GM12878 (cell line): Measurements from ENCODE around the gene TACR2.

Source experiments
- MXI1 ChIP-seq: fragments of 150-350 bp; IDR thresholded peaks from 2 replicates; pipeline ENCODE4 v1.6.1; 2011; ENCODE audit warnings: low read depth, mild to moderate bottlenecking, inconsistent platforms, low read length, improper control_type of control experiment
- POLR2A ChIP-seq: IDR thresholded peaks from 2 replicates; pipeline ENCODE4 v1.6.1; 2011; ENCODE audit warnings: low read depth, mild to moderate bottlenecking, low read length
- POLR2AphosphoS2 ChIP-seq: IDR thresholded peaks from 2 replicates; pipeline ENCODE4 v1.6.1; 2011; ENCODE audit warnings: low read depth, mild to moderate bottlenecking, low read length, improper control_type of control experiment, moderate library complexity
- TF ChIP-seq, protein P1 (sequence below): IDR thresholded peaks from 2 replicates; pipeline ENCODE4 v1.6.1; 2012; ENCODE audit warnings: improper control_type of control experiment, low read depth, low read length; ENCODE audit not compliant: insufficient replicate concordance

DNA sequence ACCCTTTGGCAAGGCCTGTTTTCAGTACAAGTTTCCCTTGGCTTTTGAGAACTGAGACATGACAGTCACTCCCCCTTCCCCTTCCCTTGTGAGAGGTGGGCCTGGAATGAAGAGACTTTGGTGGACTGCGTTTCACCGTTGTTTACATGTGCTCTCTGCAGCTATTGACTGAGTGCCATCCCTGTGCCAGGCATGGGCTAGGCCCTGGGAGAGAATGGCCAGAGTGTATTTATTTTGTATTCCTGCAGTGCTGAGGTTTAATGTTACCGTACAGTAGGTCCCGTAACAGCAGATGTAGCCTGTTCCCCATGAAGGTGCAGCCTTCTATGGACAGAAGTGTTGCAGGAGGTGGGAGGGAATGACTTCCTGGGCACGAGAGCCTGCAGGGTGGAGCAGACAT, 50.0 kb downstream of the TACR2 start:
- no peak for TF ChIP-seq MXI1
- no peak for TF ChIP-seq POLR2AphosphoS2
- TF ChIP-seq, protein P1, sequence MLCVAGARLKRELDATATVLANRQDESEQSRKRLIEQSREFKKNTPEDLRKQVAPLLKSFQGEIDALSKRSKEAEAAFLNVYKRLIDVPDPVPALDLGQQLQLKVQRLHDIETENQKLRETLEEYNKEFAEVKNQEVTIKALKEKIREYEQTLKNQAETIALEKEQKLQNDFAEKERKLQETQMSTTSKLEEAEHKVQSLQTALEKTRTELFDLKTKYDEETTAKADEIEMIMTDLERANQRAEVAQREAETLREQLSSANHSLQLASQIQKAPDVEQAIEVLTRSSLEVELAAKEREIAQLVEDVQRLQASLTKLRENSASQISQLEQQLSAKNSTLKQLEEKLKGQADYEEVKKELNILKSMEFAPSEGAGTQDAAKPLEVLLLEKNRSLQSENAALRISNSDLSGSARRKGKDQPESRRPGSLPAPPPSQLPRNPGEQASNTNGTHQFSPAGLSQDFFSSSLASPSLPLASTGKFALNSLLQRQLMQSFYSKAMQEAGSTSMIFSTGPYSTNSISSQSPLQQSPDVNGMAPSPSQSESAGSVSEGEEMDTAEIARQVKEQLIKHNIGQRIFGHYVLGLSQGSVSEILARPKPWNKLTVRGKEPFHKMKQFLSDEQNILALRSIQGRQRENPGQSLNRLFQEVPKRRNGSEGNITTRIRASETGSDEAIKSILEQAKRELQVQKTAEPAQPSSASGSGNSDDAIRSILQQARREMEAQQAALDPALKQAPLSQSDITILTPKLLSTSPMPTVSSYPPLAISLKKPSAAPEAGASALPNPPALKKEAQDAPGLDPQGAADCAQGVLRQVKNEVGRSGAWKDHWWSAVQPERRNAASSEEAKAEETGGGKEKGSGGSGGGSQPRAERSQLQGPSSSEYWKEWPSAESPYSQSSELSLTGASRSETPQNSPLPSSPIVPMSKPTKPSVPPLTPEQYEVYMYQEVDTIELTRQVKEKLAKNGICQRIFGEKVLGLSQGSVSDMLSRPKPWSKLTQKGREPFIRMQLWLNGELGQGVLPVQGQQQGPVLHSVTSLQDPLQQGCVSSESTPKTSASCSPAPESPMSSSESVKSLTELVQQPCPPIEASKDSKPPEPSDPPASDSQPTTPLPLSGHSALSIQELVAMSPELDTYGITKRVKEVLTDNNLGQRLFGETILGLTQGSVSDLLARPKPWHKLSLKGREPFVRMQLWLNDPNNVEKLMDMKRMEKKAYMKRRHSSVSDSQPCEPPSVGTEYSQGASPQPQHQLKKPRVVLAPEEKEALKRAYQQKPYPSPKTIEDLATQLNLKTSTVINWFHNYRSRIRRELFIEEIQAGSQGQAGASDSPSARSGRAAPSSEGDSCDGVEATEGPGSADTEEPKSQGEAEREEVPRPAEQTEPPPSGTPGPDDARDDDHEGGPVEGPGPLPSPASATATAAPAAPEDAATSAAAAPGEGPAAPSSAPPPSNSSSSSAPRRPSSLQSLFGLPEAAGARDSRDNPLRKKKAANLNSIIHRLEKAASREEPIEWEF: no peak
- no peak for TF ChIP-seq POLR2A
